Measurements from ENCODE around the gene SMIM36.
"Not testable (repeated sequence)": the region's sequence is repeated elsewhere in the genome, so short reads cannot be mapped to it uniquely, and the experiment has no call there.

SMIM36 gene

GRCh38 chr17:55524440-55525220, 13.4 kb upstream of the SMIM36 start:
- DNase-seq (ENCODE audit: insufficient read length, low spot score): no peak
- no peak for TF ChIP-seq POLR2A (IDR thresholded peaks at IDR 0.05; ENCODE audit: low read depth, low read length)
- no peak for FAIRE-seq

- not testable (repeated sequence) for DNase-seq (ENCODE audit: insufficient read length, low spot score); FAIRE-seq
Observed at GRCh38 chr17:55523032-55523431, 11.8 kb upstream of the SMIM36 start.

GRCh38 chr17:55521186-55521585, 9.9 kb upstream of the SMIM36 start:
- no peak for DNase-seq (ENCODE audit: insufficient read length, low spot score)
- no peak for FAIRE-seq
- no peak for TF ChIP-seq POLR2A (IDR thresholded peaks at IDR 0.05; ENCODE audit: low read depth, low read length)

- FAIRE-seq: no peak
- TF ChIP-seq POLR2A (IDR thresholded peaks at IDR 0.05; ENCODE audit: low read depth, low read length): no peak
- DNase-seq (ENCODE audit: insufficient read length, low spot score): no peak
Observed at GRCh38 chr17:55520402-55520801, 9.2 kb upstream of the SMIM36 start.

GRCh38 chr17:55518510-55518909, 7.3 kb upstream of the SMIM36 start:
- TF ChIP-seq POLR2A (IDR thresholded peaks at IDR 0.05; ENCODE audit: low read depth, low read length): no peak
- no peak for FAIRE-seq
- no peak for DNase-seq (ENCODE audit: insufficient read length, low spot score)

- peak; percentile 15 for DNase-seq (ENCODE audit: insufficient read length, low spot score)
Observed at GRCh38 chr17:55513885-55514590, 2.8 kb upstream of the SMIM36 start.

GRCh38 chr17:55507669-55508068, 3.6 kb downstream of the SMIM36 start:
- DNase-seq (ENCODE audit: insufficient read length, low spot score); FAIRE-seq: not testable (repeated sequence)

More at GRCh38 chr17:55513885-55514590, 2.8 kb upstream of the SMIM36 start:
- TF ChIP-seq POLR2A (IDR thresholded peaks at IDR 0.05; ENCODE audit: low read depth, low read length): no peak
- FAIRE-seq: peak; percentile 86

GRCh38 chr17:55501626-55502025, 9.6 kb downstream of the SMIM36 start:
- not testable (repeated sequence) for DNase-seq (ENCODE audit: insufficient read length, low spot score)

GRCh38 chr17:55500103-55500502, 11.1 kb downstream of the SMIM36 start:
- DNase-seq (ENCODE audit: insufficient read length, low spot score) (no peak), FAIRE-seq (no peak)
- TF ChIP-seq POLR2A (IDR thresholded peaks at IDR 0.05; ENCODE audit: low read depth, low read length): no peak

More at GRCh38 chr17:55501626-55502025, 9.6 kb downstream of the SMIM36 start:
- not testable (repeated sequence) for FAIRE-seq

GRCh38 chr17:55496094-55496881, 15.0 kb downstream of the SMIM36 start:
- no peak for DNase-seq (ENCODE audit: insufficient read length, low spot score)
- no peak for FAIRE-seq
- no peak for TF ChIP-seq POLR2A (IDR thresholded peaks at IDR 0.05; ENCODE audit: low read depth, low read length)

- no peak for FAIRE-seq
- no peak for TF ChIP-seq POLR2A (IDR thresholded peaks at IDR 0.05; ENCODE audit: low read depth, low read length)
Observed at GRCh38 chr17:55495239-55495638, 16.0 kb downstream of the SMIM36 start.

GRCh38 chr17:55492781-55493341, 18.4 kb downstream of the SMIM36 start:
- TF ChIP-seq POLR2A (IDR thresholded peaks at IDR 0.05; ENCODE audit: low read depth, low read length): no peak
- no peak for DNase-seq (ENCODE audit: insufficient read length, low spot score)
- FAIRE-seq: no peak

More at GRCh38 chr17:55495239-55495638, 16.0 kb downstream of the SMIM36 start:
- DNase-seq (ENCODE audit: insufficient read length, low spot score): no peak

- DNase-seq (ENCODE audit: insufficient read length, low spot score) (no peak), FAIRE-seq (no peak)
- no peak for TF ChIP-seq POLR2A (IDR thresholded peaks at IDR 0.05; ENCODE audit: low read depth, low read length)
Observed at GRCh38 chr17:55490376-55490775, 20.9 kb downstream of the SMIM36 start.
